Measurements from ENCODE around the gene TCEAL7.
"Not testable (repeated sequence)": the region's sequence is repeated elsewhere in the genome, so short reads cannot be mapped to it uniquely, and the experiment has no call there.

The TCEAL7 gene

GRCh38 chrX:103329991-103330390 is at the start of gene TCEAL7:
TSS of gene TCEAL7 (plus strand) at chrX:103330239. CDS start at chrX:103331404, 1,165 bp downstream.
- peak; percentile 32 for DNase-seq (ENCODE audit: low read depth)

- DNase-seq (ENCODE audit: low read depth) = no peak
Observed at GRCh38 chrX:103293118-103293517, 36.9 kb upstream of the TCEAL7 start.

GRCh38 chrX:103304705-103305104 is 25.3 kb upstream of the TCEAL7 start:
- DNase-seq (ENCODE audit: low read depth) = no peak

GRCh38 chrX:103305666-103306065 is 24.4 kb upstream of the TCEAL7 start:
- DNase-seq (ENCODE audit: low read depth) = not testable (repeated sequence)

- no peak for DNase-seq (ENCODE audit: low read depth)
Observed at GRCh38 chrX:103309860-103310554, 20.0 kb upstream of the TCEAL7 start.

GRCh38 chrX:103310555-103311398 is 19.3 kb upstream of the TCEAL7 start, which contains the start of gene BEX2:
TSS of gene BEX2 (minus strand) at chrX:103310990. CDS start at chrX:103309976, 1,014 bp downstream.
- peak; percentile 25 for DNase-seq (ENCODE audit: low read depth)

- DNase-seq (ENCODE audit: low read depth) = no peak
Observed at GRCh38 chrX:103311399-103311780, 18.6 kb upstream of the TCEAL7 start.

- DNase-seq (ENCODE audit: low read depth) = no peak
Observed at GRCh38 chrX:103330681-103331288, 746 bp downstream of the TCEAL7 start.

- DNase-seq (ENCODE audit: low read depth) = no peak
Observed at GRCh38 chrX:103338663-103339062, 8.6 kb downstream of the TCEAL7 start.

- peak; percentile 40 for DNase-seq (ENCODE audit: low read depth)
Observed at GRCh38 chrX:103343105-103343504, 13.1 kb downstream of the TCEAL7 start.

- no peak for DNase-seq (ENCODE audit: low read depth)
Observed at GRCh38 chrX:103344606-103345005, 14.6 kb downstream of the TCEAL7 start.

GRCh38 chrX:103347682-103348397 is 17.8 kb downstream of the TCEAL7 start:
- no peak for DNase-seq (ENCODE audit: low read depth)

- peak; percentile 83 for DNase-seq (ENCODE audit: low read depth)
Observed at GRCh38 chrX:103356130-103356798, 26.2 kb downstream of the TCEAL7 start, which contains the start of gene TCEAL9. TSS of gene TCEAL9 (plus strand) at chrX:103356506. CDS start at chrX:103357685, 1,179 bp downstream.

- DNase-seq (ENCODE audit: low read depth) = no peak
Observed at GRCh38 chrX:103356858-103357257, 26.8 kb downstream of the TCEAL7 start.

- DNase-seq (ENCODE audit: low read depth) = no peak
Observed at GRCh38 chrX:103357871-103358270, 27.8 kb downstream of the TCEAL7 start.

- not testable (repeated sequence) for DNase-seq (ENCODE audit: low read depth)
Observed at GRCh38 chrX:103359605-103360004, 29.6 kb downstream of the TCEAL7 start.

- DNase-seq (ENCODE audit: low read depth) = peak; percentile 60
Observed at GRCh38 chrX:103360092-103360491, 30.1 kb downstream of the TCEAL7 start.

GRCh38 chrX:103360916-103361315 is 30.9 kb downstream of the TCEAL7 start:
- no peak for DNase-seq (ENCODE audit: low read depth)

- no peak for DNase-seq (ENCODE audit: low read depth)
Observed at GRCh38 chrX:103361798-103362197, 31.8 kb downstream of the TCEAL7 start.

GRCh38 chrX:103362474-103362873 is 32.4 kb downstream of the TCEAL7 start:
- peak; percentile 57 for DNase-seq (ENCODE audit: low read depth)

GRCh38 chrX:103363046-103363445 is 33.0 kb downstream of the TCEAL7 start:
- peak; percentile 49 for DNase-seq (ENCODE audit: low read depth)

Measured in amniotic epithelial cell (primary cell).